Measurements from ENCODE around the gene MRPS18A.
"Not testable (repeated sequence)": the region's sequence is repeated elsewhere in the genome, so short reads cannot be mapped to it uniquely, and the experiment has no call there.

MRPS18A gene

DNA sequence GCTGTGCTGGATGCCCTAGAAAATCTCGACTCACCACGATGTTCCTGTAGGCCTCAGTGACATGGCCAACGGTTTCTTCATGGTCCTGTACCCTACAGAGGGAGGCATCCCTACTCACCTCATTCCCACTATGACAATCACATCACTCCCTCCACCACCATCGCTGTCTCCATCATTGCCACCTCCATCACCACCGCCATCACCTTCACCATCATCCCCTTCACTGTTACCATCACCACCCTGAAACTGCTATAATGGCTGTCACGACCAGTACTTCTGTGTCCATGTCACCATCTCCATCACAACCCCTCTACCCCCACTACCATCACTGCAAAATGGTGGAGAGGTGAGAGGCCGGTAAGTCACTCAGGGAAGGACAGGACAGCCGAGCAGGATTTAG lies 29.8 kb upstream of the MRPS18A start:
- no peak for DNase-seq (ENCODE audit: low read depth)

DNA sequence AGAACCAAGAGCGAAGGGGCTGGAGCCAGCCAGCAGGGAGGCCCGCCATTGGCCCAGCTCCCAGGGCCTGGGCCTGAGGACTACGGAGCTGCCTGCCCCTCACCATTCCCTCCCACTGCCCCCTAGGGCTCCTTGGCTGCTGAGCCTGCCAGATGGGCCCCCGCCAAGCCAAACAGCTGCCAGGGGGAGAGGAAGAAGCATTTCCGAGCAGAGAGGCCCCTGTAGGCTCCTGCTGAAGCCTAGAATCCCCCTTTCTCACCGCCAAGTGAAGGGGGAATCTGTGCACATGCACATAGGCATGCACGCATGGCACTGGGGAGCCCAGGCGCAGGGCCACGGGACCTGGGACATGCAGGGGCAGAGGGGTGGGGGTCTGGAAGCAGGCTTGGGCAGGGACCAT lies 28.5 kb upstream of the MRPS18A start:
- DNase-seq (ENCODE audit: low read depth) = no peak

DNA sequence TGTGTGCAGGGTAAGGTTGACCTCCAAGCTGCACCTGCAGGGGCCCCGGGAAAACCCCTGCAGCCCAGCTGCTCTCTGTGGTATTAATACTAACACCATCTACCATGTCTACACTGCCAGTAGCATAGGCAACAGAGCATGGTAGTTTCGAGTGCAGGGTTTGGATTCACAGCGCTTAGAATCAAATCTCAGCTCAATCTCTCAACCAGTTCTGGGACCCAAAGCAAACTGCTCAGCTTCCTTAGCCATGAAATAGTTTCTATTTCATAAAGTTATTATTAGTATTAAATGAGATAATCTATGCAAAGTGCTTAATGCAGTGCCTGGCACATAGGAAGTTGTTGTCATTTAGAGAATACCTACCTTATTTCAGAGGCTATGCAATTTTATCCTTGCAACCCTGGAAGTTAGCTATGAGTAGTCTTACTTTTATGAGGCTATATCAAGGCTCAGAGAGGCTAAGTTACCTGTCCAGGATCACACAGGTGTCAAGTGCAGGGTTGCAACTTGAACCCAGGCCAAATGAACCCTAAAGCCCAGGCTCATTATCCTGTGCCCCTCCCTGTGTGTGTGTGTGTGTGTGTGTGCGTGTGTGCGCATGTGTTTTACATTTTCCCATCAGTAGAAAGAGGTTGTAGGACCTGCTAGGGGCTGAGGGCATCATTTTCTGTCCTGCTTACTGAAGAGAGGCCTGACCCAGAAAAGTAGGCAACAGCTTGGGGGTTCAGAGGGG lies 27.6 kb upstream of the MRPS18A start:
- no peak for DNase-seq (ENCODE audit: low read depth)

DNA sequence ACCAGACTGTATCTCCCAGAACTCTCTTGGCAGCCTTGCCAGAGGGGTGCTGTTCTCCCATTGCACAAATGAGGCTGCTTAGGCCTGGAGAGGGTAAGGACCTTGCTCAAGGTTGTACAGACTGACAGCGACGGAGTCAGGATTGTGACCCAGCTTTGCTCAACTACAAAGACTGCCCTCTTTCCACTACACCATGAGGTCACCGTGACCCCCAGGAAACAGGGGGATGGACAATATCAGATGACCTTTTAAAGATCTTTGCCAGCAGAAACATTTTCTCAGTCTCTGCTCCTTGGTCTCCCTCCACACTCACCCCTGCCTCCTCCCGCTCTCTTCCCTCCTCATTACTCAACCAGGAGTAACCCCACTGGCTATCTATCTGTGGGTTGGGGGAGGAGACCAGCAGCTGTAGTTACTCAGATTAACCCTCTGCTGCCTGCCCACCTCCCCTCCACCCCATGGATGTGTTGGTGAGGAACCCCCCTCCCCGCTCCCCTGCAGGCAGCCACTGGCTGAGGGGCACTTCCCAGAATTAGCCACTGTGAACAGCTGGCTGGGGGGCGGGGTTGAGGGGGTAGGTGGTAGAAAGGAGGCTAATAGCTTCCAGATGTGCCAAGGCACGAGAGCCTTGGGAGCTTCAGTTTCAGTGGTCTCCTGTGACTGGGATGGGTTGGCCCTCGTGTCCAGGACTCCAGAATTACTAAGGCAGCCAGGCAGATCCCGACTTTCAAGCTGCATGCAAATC lies 26.9 kb upstream of the MRPS18A start:
- DNase-seq (ENCODE audit: low read depth) = no peak

DNA sequence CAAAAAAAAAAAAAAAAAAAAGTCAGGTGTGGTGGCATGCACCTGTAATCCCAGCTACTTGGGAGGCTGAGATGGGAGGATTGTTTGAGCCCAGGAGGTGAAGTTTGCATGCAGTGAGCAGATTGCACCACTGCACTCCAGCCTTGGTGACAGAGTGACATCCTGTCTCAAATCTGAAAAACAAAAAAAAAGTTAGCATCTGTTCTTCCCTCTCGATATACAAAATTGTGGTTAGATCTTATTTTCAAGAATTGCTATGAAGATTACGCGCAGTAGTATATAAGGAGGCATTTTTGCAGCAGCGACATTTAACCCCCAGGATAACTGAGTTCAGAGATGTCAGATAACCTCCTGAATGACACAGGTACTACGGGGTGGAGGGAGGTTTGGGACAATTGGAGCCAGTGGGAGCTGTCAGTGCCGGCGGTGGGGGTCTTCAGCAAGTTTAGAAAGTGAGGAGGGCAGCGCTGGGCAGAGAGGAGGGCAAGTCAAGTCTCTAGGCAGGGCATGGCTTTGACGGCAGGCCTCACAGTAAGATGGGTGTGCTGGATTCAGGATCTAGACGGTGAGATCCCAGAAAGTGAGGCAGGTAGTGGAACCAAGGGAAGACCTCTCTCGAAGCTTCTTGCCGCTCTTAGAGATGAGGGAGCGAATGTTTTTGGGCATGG lies 26.2 kb upstream of the MRPS18A start:
- DNase-seq (ENCODE audit: low read depth) = no peak

DNA sequence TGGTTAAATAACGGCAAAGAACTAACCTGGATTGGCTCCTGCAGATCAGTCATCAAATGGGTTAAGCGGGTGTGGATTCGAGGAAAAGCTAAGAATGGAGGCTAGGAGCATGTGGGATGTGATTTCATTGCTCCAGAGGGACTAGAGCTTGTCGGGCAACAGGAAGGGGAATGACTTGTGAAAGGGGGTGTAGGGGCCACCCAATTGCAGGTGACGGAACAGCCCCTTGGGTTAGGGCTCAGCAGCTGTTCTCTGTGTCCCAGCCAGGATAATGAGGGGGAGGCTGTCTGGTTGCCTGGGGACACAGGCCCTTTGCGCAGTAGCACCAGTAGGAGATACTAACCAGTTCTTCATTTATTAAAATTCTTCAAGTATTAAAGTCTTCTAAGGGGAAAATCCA lies 25.0 kb upstream of the MRPS18A start:
- DNase-seq (ENCODE audit: low read depth) = no peak

DNA sequence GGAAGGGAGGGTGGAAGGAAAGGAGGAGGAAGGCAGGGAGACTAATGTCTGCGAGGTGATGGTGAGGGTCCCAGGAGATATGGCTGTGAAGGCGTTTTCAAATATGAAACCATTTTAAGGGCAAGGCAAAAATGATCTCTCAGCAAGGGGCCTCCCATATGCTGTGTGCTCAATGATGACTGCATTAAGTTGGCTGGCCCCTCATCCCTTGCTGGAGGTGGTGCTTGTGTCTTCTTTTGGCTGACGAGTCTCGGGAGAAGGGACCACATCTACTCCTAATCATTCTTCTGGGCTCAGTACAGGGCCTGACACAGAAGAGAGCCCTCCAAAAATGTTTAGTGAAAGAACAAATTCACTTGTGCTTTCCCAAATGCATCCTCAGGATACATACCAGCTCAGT lies 23.0 kb upstream of the MRPS18A start:
- DNase-seq (ENCODE audit: low read depth) = no peak

DNA sequence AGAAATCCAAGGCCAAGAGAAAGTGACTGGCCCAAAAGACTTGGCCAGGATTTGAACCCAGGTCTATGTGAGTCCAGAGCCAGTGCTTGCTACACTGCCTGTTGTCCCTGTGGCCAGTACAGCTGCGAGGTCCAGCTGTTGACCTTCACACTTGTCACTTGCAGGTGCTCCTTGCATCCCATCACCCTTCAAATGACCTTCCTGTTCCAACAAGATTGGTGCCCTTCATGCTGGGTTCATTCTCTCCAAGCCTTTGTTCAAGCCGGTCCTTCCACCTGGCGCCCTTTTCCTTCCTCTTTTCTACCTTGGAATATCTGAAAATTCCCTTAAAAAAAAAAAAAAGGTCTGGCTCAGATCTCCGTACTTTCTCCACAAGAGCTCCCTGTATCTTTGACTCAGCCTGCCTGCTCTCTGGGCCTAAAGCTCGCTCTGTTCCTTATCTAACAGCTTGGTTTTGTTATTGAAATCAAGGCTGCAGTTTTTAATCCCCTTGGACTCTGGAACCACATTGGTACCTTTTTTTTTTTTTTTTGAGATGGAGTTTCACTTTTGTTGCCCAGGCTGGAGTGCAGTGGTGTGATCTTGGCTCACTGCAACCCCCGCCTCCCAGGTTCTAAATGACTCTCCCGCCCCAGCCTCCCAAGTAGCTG lies 22.2 kb upstream of the MRPS18A start:
- DNase-seq (ENCODE audit: low read depth) = no peak

DNA sequence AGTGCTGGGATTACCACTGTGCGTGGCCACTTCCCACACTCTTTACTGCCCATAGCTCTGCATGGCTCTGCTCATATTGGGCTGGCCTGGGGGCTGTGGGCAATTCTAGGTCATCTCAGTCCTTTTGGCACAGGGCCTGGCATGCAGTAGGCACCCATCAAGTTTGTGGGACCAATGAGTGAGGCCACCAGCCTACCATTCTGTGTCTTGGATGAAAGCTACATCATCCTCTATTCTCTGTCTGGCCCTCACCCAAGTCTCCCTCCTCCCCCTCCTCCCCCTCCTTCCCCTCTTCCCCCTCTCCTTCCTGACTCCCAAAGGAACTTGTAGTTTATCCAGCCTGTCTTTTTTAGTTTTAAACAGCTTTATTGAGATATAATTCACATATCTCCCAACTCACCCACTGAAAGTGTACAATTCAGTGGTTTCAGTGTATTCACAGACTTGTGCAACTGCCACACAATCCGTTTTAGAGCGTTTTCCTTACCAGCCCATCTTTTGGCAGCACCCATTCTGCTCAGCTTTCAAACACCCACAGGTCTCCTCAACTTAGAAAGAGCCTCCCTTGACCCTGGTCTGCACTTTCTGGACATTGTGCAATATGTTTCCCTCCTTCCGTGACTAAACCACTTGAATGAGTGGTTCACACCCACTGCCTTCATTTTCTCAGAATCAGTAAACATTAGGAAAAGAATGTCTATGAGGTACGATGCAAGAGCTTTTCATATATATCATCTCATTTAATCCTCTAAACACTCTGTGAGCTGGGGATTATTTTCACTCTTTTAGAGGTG lies 21.5 kb upstream of the MRPS18A start:
- no peak for DNase-seq (ENCODE audit: low read depth)

DNA sequence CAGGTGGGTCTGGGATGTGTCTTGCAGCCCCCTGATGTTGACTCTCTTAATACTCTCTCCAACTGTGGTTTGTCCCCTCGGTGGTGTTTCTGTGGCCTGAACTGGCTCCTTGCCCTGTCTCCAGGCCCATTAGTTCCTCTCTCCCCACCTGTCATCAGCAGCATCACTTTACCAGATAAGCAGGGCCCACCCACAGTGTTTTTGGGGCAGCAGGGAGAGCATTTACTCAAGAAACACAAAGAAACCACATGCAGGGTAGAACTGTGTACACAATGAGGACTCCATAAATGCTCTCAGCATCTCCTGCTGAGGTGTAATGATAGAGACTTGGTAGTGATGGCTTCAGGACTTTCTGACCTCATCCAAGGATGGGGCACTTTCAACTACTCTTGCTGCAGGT lies 20.2 kb upstream of the MRPS18A start:
- no peak for DNase-seq (ENCODE audit: low read depth)

DNA sequence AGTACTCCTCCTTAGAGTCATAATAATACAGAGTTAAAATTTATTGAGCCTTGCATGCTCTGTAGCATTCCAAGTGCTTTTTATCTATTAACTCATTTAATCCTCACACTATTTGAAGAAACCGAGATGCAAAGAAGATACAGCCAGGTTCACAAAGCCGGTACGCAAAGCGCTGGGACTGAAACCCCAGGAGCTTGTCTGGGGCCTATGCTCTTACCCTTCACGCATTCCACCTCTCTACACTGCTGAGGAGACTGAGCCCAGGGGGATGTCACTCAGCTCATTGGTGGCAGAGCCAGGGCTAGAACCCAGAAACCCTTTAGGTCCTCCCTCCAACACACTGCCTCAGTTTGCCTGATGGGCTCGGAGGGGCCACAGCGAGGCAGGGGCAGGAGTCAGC lies 19.7 kb upstream of the MRPS18A start:
- DNase-seq (ENCODE audit: low read depth) = no peak

DNA sequence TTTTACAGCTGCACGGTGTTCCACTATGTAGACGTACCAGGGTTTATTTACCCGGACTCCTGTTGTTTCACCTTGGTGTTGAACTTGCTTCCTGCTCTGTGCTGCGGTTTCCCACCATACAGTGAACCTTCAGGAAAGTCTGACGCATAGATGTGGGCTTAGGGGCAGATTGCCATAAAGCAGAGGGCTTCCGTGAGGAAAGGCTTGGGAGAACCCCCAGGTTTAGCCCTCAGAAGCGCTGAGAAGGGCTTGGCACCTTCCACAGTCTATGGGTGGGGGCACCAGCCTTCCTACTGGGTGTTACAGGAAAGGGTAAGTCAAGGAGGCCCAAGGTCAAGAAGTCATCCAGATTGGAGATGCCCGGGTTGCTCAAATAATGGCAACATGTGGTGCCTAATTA lies 19.2 kb upstream of the MRPS18A start:
- DNase-seq (ENCODE audit: low read depth) = no peak

DNA sequence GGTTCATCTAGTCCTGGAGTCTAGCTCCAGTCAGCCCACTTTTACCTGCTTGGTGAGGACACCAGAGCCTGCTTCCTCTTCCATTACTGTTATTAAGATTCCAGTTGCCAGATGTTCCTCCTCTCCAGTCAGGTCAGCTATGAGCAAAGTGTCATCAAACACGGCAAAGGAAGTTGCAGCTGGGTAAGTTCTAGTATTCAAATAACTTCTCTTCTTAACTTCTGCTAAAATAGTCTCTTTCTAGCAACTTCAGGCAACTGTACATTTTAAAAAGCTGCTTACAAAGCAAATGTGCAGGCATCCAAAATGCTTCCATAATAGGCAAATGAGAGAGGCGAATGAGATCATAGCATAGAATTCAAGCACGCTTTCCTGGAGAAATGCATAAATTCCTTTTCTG lies 18.4 kb upstream of the MRPS18A start:
- no peak for DNase-seq (ENCODE audit: low read depth)

DNA sequence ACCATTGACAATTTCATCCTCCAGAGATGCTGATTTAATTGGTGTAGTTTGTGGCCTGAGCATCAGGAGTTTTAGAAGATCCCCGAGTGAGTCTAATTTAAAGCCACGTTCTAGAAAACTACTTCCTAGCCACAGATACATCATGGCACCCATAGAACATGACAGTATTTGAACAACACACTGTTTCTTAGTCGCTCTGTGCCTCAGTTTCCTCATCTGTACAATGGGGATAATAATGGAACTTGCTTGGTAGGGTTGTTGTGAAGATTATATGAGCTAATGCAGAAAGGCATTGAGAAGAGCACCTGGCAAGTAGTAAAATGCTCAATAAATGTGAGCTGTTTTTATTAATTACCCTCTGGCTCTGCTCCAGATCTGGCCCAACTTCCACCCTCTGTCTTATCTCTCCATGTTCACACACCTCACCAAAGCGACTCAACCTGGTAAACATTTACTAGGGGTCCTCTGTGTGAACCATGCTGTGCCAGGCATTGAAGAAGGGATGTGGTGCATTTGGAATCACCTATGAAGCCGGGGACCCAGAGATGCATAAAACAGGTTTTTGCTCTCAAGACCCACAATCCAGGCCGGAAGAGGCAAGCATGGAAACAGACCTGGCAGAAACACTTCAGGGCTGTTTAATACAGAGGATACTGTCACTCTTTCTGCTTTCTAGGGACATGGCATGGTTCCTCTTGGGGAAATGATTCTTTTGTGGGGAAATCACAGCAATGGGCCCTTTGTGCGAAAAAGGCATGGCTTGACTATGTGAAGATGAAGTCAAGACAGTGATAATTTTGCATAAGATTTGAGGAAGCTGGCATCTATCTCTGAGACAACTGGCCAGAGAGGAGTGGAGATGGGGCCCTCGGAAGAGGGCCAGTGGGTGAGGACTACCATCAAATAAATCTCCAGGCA lies 16.2 kb upstream of the MRPS18A start:
- DNase-seq (ENCODE audit: low read depth) = no peak

DNA sequence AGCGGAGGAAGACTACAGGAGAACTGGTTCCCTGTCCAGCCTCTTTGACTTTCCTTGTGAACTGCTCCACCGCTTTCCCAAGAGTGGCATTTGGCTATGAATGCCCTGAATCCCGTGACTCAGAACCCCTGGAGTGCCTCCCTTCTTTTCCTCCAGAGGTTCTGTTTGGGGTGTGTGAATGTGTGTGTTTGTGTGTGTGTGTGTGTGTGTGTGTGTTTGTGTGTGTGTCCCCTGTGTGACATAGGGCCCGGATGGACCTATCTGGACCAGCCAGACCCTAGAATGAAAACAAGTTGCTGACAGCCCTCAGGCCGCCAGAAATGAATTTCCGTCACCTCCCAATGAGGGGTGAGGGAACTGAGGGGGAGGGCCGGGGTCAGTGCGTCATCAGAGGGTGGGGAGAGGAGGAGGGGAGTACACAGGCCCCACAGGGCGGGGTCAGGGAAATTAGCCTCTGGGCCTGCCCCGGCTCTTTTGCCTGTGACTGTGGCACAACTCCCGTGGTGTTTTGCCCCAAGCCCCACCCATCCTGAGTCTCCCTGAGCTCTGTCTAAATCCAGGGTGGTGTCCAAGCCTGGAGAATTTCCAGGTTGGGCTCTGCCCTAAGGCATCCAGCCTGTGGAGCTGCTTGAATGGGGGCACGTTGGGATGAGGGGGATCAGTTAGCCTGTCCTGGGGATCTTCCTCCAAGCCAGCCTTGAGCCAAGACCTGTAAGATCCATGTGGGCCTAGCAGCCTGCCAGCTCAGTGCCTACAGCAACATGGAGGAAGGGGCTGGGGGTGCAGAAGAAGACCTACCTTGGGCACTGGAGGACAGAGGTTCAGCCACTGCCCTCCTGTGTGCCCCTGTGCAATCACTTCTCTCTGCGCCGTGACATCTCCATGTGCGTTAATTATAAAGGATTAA lies 15.2 kb upstream of the MRPS18A start:
- no peak for DNase-seq (ENCODE audit: low read depth)

DNA sequence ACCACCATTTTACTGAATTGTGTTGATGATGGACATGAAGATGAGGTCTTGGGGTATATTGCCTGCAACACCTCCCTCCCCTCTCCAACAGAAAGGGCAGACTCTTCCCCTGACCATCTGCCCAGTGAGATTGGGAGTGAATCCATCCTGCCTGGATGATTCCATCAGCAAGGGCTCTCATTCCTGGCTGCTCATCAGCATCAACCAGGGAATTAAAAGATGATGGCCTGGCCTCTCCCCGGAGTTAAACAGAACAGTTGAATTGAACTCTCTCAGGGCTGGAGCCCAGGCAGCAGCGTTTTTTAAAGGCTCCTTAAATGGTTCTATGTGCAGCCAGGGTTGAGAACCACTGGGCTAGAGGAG lies 14.6 kb upstream of the MRPS18A start:
- DNase-seq (ENCODE audit: low read depth) = no peak

DNA sequence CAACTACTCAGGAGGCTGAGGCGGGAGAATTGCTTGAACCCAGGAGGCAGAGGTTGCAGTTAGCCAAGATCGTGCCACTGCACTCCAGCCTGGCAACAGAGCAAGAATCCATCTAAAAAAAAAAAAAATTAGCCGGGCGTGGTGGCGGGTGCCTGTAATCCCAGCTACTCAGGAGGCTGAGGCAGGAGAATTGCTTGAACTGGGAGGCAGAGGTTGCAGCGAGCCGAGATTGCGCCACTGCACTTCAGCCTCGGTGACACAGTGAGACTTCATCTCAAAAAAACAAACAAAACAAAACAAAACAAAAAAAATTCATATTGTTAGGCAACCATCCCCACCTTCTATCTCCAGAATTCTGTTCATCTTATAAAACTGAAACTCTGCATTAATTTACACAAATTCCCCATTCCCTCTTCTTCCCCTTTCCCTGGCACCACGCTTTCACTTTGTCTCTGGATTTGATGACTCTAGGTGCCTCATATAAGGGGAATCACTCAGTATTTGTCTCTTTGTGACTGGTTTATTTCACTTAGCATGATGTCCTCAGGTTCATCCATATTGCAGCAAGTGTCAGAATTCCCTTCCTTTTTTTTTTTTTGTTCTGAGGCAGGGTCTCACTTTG lies 13.5 kb upstream of the MRPS18A start:
- not testable (repeated sequence) for DNase-seq (ENCODE audit: low read depth)

DNA sequence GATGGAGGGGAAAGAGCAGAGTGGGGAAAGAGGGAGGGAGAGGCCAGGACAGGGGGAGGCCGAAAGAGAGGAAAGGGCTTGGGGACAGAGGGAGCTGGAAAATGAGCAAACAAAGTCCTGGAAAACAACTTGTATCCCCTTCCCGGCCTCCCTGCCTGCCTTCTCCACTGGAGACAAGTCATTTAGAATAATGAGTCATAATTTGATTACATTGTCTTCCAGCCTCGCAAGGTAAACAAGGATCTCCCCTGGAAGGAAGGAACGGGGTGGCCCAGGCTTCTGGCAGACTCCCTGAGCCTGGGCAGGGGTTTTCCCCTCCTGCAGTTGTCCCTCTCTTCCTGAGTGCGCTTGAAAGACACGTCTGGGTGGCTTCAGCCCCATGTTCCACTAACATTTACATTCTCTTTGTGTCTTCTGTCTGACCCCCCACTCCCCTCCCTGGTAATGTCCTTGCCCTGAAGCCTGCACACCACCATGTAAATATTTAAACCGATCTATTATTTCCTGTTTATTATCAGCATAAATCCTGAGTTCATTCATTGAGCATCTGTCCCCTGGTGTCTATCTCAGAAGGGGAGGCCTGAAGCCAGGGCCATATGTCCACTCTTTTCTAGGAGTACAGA lies 12.1 kb upstream of the MRPS18A start:
- DNase-seq (ENCODE audit: low read depth) = no peak
